HTERT RPE-1 (cell line): Measurements from ENCODE around the gene JADE1.

Experiments used
- in situ Hi-C: fragments of 300-500 bp; cut with MboI; formaldehyde crosslinking; loops from 4 replicates; pipeline ENCODE4 v1.14.3; 2020; ENCODE audit warnings: low sequenced_read_pairs

JADE1 gene

DNA sequence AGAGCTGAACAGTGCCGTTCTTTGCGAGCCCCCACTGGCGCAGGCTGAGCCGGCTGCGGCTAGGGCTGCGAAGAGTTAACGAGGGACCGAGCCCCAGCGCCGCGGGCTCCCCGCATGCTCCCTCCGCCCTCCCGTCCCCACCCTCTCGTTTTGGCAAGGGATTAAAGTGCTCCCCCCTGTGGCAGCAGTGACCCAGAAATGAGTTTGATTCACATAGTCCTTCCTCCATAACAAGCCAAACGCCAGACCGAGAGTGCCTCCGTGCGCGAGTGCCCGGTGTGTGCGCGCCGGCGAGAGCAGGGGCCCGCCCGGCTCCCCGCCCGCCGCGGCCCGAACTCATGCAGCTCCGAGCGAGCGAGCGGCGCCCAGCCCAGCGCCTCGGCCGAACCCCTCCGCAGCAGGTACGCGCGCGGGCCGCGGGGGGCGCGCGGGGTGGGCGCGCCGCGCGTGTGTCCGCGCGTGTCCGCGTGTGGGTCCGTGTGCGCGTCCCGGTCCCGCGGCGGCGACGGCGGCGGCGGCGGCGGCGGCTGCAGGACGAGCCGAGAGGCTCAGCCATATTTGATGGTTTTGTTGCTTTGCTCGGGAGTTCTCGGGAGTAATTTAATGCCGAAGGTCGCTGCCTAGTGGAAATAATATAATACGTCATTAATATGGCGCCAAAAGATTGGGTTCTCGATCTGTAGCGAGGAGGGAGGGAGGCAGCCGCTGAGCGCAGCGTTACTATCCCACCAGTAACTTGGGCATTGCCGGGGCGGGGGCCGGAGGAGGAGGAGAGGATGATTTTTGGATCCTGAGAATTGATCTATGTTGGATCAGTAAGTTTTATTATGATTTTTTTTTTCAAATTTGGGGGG, at the start of gene JADE1:
JADE1 (plus strand) TSS at position 224 of the 854 bp plus-strand sequence. CDS start 22,059 bp downstream, outside the sequence.
- in situ Hi-C loops, result no loop called here

DNA sequence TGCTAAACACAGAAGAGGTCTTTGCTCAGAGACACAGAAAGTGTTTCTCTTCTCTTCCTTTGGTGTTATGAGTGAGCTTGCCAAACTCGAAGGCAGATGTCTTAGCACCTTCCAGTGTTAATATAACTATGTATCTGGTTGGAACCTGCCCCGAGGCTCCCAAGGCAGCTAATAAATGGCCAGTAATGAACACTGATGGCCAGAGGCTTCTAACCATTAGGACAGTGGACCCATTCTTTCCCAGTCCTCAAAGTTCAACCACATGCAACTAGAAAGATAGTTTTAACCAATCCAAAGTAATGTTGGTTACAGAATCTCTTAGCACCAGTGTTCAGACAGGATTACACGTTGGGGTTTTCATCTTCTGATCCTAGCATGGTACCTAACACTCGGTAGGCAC, 42.7 kb upstream of the JADE1 start:
- in situ Hi-C loops, result no loop called here

DNA sequence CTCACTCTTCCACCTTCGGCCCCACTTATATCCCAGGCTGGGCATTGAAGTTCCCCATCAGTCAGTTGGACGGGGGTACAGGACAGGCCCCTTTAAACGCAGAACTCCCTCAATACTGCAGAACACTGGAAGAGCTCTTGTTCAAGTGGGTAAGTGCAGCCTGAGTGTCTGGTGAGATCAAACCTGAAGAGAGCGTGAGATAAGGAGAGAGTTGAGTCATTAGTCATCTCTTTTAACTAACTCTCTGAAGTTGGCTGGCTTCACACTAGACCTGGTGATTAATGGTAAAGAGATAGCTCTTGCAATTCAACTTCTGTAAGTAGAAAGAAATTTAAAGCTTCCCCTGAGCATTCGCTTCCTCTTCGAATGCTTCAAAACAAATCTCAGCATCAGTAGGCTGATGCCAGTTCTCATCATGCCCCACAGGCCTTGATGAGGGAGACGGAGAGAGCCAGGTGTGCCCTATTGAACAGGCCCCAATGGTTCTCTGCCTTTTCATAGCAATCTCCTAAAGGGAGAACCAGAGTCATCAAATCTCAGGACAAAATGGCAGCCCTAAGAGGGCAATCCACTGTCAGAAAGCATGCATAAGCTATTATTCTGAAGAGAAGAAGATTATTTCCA, 41.0 kb upstream of the JADE1 start:
- in situ Hi-C loops, result no loop called here

DNA sequence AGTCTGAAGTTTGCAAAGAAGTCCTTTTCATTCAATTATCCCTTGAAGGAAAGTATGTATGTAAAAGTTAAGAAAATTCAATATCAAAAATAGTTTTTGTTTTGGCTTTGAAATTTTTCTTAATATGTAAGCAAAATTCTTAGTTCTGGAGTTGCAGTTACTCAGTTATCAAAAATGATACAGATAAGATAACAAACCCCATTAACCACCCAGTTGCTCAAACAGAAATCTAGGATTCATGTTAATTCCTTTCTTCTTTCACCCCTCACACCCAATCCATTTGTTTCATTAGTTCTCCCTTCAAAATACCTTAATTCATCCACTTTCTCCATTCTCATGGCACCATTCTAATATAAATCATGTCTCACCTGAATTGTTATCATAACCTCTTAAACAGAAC, 40.5 kb upstream of the JADE1 start:
- in situ Hi-C loops, result no loop called here

DNA sequence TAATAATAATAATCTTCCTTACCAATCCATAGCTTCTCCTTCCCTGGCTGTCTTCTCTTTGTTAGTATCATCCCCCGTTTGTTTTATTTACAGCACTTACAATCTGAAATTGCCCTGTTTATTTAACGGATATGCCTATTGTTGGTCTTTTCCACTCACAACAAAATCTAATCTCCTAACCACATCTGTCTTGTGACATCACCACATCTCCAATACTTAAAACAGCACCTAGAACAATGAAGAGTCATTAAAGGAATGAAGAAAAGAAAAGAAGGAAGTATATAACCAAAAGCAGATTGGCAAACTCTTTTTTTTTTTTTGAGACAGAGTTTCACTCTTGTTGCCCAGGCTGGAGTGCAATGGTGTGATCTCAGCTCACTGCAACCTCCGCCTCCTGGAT, 38.7 kb upstream of the JADE1 start:
- in situ Hi-C loops, result no loop called here

DNA sequence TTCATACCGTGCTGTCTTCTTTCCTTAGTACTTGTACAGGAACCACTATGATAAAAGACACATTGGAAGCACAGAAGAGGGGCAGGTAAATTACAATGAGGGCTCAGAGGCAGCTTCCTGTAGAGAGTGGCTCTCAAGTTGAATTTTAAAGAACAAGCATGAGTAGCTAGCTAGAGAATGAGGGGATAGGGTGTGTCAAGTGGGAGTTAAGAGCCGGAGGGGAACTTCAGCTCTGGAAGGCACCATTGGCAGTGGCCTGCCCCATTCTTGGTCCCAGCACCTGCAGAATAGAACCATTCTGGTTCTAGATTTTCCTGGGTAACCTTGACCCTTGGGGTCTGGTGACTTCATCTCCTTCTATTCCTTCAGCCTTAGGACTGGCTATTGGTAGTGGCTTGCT, 34.0 kb upstream of the JADE1 start:
- in situ Hi-C loops, result no loop called here

DNA sequence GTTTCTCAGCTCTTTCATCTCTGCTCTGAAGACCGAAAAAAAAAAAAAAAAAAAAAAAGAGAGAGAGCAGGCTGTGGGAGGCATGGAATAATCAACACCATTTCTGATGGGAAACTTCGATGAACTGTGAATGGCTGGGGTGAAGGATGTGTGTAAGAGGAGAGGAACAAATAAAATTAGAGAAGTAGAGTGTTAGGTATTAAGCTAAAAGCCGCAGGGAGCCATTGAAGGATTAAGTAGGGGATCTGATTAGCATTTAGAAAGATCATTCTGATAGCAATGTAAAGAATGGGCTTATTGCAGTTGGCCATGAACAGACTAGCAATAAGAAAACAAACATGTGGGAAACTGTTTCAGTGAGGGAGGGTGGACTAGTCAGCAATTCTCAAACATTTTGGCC, 33.6 kb upstream of the JADE1 start:
- in situ Hi-C loops, result no loop called here

DNA sequence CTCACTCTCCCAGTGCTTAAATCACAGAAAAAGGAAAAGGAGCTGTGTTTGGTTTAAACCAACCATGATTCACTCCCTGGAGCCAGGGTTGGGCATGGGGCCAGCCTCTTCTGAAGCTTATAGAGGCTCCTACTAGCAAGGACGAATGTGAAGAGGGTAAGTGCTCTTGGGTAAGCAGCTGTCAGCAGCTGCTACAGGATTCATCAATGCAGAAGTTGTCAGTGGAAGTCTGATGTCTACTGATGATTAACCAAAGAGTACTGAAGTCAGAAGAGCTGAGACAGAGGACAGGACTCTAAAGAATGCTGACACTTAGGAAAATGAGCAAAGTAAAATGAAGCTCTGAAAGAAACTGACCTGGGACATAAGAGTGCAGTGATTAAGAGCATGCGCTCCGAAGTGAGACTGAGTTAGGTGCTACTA, 32.7 kb upstream of the JADE1 start:
- in situ Hi-C loops, result no loop called here

DNA sequence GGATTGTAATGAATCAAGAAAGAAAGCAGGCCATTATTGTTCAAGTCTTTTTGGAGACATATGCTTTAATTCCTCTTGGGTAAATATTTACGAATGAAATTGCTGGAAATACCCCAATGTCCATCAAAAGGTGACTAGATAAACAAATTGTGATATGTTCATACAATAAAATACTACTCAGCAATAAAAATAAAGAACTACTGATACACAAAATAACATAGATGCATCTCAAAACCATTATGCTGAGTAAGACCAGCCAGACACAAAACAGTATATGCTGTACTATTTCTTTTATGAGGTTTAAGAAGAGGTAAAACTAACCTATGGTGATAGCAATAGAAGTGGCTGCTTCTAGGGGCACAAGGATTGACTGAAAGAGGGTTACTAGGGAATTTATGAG, 28.8 kb upstream of the JADE1 start:
- in situ Hi-C loops, result no loop called here

DNA sequence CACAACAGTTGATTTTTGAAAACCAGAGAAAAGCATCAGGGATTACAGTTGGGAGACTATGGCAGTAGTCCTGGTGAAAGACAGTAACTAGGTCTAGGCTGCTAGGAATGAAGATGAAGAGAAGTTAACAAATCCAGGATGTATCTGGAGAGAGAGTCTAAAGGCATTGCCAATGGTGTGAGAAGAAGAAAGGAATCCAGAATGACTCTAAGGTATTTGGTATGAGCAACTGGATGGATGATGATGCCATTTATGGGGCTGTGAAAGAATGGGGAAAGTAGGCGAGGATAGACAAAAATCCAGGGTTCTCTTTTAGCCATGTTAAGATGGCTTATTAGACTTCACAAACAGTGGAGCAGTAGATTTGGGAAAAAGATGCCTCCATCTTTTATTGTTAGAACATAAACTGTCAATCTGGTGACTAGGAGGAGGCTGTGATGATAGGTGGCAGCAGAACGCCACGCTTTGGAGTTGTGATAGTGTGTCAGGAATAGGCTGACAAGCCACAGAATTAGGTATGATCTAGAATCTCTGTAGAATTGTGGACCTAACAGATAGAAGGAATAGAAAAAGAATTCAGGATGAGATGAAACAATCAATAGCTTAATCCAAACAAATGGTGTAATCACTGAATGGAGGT, 27.3 kb upstream of the JADE1 start:
- in situ Hi-C loops, result no loop called here

DNA sequence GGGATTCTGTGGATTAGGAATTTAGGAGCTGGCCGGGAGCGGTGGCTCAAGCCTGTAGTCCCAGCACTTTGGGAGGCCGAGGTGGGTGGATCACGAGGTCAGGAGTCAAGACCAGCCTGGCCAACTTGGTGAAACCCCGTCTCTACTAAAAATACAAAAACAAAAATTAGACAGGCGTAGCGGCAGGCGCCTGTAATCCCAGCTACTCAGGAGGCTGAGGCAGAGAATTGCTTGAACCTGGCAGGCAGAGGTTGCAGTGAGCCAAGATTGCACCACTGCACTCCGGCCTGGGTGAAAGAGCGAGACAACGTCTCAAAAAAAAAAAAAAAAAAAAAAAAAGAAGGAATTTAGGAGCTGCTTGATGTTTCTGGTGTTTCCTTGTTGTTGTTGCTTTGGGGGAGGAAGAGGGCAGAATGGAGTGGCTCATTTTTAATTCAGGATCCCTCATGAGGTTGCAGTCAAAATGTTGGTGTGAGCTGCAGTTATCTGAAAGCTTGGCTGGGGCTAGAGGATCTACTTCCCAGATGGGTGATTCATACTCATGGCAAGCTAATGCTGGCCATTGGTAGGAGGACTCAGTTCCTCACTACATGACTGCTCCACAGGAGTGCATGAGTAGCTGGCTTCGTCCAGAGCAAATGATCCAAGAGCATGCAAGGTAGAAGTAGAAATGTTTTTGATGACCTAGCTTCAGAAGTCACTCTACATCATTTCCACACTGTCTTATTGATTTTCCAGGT, 26.5 kb upstream of the JADE1 start:
- in situ Hi-C loops, result no loop called here

DNA sequence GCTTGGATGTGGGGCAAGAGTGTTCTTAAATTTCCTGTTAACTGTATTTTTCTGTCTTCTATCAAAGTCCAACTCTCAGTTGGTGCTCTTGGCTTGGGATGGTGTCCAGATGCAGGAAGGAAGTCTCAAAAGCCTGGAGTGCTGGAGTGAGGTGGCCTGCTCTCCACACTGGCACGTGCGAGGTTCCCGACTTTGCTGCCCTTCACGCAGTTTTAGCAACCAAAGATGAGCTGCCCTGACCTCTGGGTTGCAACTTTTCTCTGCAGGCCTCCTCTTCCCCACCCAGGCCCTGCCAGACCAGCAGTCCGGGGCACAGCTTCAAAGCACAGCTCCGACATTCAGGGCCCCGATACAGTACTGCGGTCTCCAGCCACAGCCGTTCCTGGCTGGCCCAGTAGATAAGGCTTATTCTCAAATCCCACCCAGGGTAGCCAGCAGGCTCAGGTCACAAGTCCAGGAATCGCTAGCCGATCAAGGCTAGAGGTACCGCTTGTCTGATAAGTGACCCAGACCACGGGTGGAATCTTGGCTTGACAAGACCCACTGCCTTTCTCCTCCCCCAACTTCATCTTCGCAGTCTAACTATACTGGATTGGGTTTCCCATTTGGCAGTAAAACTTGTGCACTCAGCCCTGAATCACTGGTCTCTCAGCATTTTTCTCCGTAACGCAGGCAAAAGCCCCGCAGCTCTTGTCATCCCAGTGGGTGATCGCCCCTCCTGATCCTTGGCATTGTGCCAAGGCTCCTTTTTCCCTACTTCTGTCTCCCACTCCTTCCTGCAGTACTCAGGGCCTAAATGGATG, 21.8 kb upstream of the JADE1 start:
- in situ Hi-C loops, result no loop called here

DNA sequence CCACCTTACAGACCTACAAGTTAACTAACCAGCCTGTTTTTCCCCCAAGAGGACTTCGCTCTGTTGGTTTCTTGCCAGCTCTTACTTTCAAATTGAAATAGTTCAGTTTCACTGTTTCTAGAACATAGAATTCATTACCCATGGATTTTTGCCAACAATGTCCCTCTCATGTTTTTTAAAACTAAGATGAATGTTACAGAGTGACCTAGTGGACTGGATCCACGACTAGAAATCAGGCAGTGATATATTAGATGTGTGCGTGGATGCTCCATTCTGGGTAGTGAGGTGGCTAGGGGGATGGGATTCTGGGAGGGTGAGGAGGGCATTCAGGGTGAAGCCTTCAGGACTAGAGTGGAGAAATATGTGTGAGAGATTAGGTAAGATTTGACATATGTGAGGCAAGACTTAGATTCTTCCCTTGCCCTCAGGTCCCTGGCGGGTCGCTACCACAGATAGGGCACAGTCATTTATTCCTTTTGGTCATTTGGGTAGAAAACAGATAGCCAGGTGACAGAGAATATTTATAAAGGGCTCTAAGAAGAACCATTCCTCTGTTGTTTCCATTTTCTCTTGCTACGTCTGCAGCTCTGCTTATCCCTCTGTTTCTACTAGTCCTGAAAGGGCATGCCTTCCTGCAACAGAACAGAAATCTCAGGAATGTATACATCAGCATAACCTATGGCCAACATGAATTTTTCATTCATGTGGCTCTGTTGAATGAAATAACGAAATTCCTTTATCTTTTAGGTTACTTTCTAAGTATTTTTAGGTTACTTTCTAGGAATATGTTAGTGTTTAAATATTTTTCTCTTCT, 15.4 kb upstream of the JADE1 start:
- in situ Hi-C loops, result no loop called here

DNA sequence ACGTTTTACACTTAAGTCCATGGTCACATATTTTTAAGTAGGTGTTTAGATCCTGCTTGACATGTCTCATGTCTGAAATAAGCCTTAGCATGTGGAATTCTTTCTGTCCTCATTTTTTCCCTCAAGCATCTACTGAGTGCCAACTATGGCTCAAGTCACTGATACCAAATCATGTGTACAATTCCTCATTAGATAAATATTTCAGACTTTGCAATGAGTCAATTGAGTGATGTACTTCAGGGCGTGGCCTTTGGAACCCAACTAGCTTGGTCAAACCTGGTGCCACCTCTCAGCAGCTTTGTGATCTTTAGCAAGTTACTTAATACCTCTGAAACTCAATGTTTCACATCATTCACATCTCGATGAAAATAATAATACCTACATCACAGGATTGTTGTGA, 12.6 kb upstream of the JADE1 start:
- in situ Hi-C loops, result no loop called here

DNA sequence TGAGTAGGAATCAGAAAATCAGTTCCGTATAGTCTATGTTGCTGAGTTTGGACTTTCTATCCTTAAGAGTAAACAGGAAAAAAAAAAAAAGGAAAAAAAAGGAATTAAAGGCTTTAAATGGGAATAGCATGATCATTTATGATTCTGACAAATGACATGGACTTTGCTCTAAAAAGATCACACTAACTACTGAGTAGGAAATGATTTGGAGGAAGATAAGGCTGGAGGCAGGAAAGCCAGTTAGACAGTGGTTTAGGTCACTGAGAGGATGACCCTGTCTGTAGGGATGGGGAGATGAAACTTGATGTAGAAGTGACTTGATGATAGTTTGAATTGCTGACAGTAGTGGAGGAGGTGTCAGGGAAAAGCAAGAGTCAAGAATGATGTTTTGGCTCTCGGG, 9.2 kb upstream of the JADE1 start:
- in situ Hi-C loops, result no loop called here

DNA sequence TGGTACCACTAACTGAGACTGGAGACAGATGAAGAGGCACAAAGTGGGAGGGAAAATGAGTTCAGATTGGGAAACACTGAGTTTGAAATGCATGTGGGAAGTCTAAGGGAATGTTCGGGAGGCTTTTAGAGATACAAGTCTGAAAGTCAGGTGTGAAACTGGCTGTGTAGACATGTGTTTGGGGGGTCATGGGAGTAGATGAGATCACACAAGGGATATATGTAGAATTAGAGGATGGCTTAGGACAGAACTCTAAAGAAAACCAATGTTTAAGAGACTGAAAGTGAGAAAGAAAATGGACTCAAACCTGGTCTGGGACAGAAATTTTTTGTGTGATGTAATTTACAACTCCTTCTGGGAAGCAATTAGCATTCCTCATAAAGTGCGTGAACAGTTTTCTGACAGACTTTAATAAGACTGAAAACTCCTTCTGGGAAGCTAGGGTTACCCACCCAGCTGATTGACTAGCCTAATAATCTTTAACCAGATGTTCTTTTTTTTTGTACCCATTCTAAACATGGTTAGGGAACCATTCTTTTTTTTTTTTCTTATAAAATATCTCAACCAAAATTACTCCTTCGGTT, 8.7 kb upstream of the JADE1 start:
- in situ Hi-C loops, result no loop called here

DNA sequence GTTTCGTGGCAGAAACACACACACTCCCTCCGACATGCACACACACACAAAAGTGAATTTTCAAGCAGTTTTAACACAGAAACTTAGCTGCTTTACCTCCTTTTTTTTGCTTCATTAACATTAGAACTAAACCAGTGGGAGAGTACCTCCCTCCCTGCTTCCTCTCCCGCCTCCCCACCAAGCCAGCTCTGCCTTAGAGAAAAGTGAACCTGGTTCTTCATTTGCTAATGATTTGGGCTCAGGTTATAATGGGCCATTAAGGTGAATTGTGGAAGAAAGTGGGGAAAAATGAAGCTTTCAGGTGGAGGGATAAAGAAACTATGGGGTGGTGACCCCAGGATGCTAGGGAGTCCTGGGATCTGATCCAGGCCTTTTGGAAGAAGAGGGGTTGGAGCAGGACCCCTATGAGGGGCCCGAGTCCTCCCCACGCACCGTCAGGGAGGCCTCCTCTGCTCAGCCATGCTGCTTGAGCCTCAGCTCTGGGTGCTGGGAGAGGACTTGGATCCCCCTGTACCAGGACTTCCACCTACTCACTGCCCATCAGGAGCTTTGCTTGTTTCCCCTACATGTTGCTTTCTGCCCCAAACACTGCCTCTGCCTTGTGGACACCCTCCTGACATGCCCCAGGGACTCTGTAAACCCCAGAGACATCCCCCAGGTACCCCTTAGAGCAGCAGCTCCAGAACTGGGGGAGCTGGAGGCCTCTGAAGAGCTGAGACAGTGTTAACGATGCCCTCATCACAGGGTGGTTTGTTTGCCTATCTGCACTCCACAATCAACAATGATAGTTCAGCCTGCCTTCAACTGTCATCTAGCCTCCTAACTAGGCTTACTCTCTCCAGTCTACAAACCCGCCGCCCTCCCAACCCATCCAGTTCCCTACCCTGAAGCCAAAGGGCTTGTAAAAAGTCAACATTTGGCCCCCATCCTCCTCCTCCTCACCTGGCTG, 6.5 kb upstream of the JADE1 start:
- in situ Hi-C loops, result no loop called here

DNA sequence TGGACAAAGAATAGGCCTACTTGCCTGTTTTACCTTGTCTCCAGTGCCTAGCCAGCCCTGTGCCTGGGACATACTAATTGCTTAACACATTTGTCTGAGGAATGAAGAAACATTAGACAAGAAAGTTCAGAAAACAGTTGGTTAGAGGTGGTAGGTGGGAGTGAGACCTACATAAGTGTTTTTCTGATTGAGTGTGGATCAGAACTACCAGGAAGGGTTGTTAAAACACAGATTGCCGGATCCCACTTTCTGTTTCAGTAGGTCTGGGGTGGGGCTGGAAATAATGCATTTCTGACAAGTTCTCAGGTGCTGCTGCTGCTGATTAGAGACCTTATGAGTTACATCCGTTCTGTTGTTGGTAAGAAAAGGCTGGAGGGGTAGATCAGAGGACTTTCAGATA, 5.7 kb upstream of the JADE1 start:
- in situ Hi-C loops, result no loop called here
